ENCODE measurements around the gene C2CD5.

GRCh38 chr12:22536346-22536945 is 7.9 kb downstream of the C2CD5 start:
- TF ChIP-seq CTCF (IDR thresholded peaks at IDR 0.05) = no peak
- TF ChIP-seq POLR2A (IDR thresholded peaks at IDR 0.05) = no peak
